Renal pelvis (tissue), 4 donors: ENCODE measurements around the gene CCDC92B. TPM values are rescaled to one million over a fixed set of nuclear protein-coding genes. Genes with fewer than 3 reads are reported as not detected.
A peak's percentile ranks its signal among the peaks of the same experiment; 100 is the strongest.
"Not testable (repeated sequence)": the region's sequence is repeated elsewhere in the genome, so short reads cannot be mapped to it uniquely, and the experiment has no call there.

Source experiments
- DNase-seq: peaks from one replicate; pipeline ENCODE4 v3.0.0-alpha.2; 2013
- polyA plus RNA-seq, 3 donors: library from polyadenylated mRNA; unstranded; fragments of 120-200 nt; gene quantifications; one replicate each; pipeline ENCODE4 v1.2.1, GENCODE V29; 2013; ENCODE audit not compliant: insufficient read length in 3 of 3

Gene CCDC92B
- polyA plus RNA-seq, 3 donors, result 0.14 to 0.43 (median 0.27) TPM

DNA sequence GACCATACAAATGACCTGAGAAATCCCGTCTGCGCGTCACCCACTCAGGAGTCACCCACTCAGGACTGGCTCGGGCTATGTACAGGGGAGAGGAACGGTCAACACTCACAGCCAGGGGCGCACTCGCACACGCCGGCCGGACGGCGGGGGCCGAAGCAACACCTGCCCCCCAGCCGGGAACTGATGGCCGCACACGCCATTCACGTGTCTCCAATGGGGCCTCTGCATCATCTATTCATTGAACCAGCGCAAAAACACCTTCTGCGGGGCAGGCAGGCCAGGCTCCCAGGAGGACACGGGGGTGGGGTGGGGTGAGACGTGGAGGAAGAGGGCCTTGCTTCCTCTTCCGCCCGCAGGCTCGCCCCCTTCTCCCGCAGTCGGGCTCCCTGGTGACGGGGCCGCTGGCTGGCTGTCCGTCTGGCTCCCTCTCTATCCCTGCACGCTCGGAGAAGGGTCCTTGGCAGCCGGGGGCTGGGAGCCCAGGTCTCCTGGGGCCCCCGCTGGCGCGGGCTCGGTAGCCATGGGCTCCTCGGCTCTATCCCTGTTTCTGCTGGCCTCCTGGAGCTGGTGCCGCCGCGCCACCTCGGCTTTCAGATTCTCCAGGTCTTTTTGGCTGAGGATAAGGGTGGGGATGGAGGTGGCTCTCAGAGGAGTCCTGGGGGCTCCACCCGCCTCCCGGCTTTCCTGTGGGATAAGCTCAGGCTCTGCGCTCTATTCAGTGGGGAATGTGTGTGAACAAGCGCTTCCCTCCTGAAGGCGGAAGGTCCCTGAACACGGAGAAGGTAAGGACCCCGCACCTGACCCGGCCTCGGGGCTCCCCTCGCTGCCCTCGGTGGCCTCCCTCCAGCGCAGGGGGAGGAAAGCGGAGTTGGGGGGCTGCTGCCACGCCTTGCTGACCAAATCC lies 59.0 kb downstream of the CCDC92B start:
- DNase-seq, result no peak

DNA sequence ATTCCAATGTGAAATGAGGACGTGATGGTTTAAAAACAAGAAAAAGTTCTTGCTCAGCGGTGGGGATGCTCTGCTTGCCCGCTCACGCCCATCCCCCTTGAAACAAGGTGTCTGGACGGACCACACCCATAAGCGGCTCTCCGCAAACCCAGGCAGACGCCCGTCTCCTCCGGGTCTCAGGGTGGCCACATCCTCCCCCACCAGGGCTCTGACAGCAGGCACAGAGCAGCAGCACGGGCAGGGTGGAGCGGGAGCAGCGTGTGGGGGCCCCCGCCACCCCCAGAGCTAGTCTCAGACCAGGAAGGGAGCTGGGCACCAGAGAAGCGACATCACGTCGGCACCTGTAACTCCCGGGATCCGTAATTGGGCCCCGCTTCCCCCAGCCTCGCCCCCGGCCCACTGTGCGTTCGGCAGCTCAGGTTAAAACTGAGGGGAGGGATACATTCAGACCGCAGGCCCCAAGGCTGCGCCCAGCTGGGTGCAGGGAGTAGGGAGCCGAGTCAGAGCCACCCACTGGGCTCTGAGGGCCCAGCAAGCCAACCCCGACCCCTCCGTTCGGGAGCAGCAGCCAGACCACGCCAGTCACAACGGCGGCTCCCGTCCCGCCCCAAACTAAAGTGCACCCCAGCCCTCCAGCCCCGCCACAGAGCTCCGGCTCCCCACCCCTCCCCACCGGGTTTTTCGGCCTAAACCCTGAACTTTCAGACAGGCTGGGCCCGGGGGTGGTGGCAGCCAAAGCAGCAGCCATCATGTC lies 59.9 kb downstream of the CCDC92B start:
- no peak for DNase-seq

DNA sequence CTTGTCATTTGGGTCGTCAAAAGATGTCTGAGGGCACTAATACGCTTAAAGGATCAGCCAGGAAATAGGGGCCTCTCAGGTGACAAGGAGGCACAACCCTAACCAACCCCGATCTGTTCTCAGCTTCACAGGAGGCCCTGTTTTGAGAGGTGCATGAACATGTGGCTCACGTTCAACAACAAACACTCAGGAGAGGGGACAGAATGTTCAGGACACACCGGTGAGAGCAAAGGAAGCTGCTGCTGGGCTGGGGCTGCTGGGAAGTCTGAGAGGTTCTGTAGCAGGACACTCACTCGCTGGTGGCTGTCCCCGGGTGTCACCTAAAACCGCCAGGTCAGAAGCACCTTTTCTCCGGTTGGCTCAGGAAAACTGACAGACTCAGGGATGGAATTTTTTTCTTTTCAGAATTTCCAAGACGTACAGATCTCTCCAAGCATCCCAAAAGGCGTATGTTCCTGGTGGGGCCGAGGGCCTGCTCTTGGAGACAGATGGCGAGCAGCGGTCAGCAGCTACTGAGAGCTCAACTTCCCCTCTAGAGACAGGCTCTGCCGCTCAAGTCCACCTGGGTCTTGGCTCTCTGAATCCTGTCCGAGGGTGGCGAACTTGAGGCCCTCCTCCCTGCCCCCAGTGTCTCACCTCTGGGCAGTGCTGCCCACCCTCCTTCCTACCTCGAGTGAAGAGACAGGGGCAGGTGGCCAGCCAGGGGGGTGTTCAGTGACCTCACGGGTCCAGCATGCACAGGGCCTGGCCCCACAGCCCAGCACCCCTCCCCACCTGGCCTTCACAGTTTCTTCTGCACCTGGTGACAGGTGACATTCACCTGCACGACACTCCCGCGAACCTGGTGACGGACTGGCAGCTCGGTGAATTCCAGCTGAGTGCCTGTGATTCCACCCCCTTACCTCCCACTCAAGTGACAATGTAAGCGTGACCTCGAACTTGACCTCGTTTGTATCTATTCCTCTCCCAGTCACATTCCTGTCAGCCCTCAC lies 60.8 kb downstream of the CCDC92B start:
- peak; percentile 40 for DNase-seq

DNA sequence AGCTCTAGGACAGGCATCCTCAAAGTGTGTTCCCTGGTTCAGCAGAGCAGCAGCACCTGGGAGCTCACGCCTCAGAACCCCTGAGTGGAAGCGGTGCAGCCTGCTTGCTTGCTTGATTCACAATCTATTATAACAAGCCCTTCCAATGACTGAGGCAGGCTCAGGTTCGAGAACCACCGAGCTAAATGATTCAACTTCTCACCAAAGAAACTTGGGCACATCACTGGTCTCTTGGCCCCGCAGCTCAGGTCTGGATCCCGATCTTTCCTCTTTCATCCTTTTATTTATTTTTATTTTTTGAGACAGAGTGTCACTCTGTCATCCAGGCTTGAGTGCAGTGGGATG lies 62.4 kb downstream of the CCDC92B start:
- no peak for DNase-seq

DNA sequence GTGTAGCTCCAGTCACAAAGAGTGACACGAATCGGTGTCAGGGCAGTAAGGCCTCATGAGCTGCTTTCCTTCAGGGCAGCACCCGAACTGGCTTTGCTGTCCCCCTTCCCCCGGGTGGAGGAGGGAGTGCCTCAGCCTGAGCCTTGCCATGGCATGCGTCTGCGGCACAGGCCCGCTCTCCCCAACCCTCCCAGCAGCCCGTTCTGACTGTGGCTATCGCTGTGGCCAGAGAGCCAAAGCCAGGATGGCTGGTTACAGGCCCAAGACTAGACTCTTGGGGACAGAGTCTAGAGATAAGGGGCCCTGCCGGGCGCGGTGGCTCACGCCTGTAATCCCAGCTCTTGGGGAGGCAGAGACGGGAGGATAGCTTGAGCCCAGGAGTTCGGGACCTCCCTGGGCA lies 63.8 kb downstream of the CCDC92B start:
- no peak for DNase-seq

DNA sequence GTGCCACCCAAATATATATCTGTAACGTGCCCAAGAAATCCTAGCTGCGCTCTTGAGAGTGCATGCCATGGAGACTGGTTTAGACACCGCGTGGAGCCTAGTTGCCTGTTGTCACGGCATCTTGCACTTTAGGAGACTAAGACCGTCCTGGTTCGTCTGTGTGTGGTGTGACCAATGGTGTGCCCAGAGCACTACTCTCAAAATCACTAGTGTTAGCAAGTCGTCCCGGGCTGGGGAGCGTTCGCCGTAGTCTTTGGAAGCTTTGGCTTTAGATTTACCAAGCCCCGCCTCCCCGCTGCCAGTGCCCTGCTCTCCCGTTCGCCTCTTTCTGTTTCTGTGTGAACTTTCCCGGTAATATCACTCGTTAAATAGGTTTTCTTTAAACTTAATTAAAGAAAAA lies 64.9 kb downstream of the CCDC92B start:
- no peak for DNase-seq

DNA sequence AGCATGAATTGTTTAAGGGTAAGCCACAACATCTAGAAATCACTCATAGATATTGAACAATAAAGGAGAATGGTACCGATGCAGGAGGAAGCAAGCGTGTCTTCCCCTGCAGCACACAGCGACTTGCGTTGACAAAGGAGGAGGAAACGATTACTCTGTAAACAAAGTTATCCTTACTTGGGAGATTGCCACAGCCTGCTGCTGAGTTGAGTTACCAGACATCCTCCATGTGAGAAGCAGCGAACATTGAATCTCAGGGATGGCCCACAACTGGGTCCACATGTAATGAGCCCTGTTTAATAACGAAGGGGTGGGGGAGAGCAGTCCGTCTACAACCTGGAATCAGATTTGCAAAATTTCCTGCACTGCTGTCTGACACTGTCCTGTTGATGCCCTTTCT lies 65.5 kb downstream of the CCDC92B start:
- no peak for DNase-seq

DNA sequence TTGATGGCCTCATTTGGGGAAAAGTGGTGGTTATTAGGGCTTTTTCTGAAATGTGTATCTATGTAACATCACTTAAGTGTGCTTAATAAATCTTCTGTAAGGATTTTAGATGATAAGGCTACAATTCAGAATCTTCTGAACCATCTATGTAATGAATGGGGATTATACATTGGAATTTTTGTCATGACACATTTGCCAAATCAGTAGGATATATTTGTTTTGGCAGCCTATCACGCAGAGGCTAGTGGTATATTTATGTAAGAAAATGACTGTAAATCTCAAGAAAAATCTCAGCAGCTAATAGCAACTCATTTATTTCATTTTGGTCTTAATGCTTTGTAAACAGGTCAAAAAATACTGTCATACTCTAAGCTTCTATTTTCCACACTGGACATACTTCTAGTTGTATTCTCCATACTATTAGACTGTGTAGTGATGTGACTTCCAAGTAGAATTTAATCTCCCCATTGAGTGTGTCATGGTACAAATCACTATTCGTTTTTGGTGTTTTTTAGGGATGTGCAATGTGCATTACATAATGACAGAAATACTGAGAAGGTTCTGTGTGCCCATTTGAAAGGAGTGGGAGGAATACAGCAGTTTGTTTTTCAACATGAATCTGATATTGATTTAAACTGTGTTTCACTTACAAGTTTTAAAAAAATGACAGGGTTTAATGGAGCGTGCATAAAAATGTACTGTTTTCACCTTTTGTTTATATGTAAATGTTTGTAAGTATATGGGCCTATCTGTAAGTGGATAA lies 67.1 kb downstream of the CCDC92B start:
- DNase-seq, result no peak

DNA sequence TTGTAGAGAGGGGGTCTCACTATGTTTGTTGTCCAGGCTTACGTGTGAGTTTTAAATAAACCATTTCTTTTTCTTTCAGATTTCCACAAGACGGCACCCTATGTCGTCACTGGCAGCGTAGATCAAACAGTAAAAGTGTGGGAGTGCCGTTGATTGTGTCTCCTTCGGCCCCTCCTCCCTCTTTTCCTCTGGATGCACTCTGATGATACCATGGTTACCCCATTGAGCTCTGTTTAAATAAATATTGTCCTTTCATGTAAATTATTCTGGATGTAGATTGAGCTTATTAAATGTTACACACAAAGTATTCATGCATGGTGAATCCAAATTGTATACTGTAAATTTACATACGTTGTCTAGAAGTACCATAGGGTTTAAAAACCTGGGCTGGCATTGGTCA lies 67.8 kb downstream of the CCDC92B start:
- no peak for DNase-seq

DNA sequence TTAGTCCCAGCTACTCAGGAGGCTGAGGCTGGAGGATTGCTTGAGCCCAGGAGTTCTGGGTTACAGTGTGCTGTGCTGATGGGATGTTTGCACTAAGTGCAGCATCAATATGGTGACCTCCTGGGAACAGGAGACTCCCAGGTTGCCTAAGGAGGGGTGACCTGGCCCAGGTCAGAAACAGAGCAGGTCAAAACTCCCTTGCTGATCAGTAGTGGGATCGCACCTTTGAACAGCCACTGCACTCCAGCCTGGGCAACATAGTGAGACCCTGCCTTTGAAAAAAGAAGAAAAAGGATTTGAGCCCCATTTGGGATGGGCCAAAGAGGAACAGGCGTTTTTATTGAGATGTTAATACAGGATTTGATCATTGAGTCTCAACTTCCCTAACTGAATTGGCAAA lies 68.5 kb downstream of the CCDC92B start:
- DNase-seq, result no peak

DNA sequence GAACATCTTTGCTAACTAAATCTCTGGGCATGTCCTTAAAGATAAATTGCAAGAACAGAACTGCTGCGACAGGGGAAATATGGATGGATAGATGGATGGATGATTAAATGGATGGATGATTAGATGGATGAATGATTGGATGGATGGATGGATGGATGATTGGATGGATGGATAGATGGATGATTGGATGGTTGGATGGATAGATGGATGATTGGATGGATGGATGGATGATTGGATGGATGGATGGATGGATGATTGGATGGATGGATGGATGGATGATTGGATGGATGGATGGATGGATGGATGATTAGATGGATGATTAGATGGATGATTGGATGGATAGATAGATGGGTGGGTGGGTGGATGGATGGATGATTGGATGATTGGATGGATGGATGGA lies 70.2 kb downstream of the CCDC92B start:
- not testable (repeated sequence) for DNase-seq

Other genes starting within 250 kb of the CCDC92B start
- 10 to 100 TPM; 33.1 to 37.8 (median 36.0) TPM for gene METTL16, start 237.8 kb downstream of the CCDC92B start, polyA plus RNA-seq
- 100 to 1,000 TPM; 117 to 163 (median 139) TPM for gene PAFAH1B1, start 156.0 kb downstream of the CCDC92B start, polyA plus RNA-seq
- 10 to 100 TPM; 53.5 to 74.8 (median 63.5) TPM for gene CLUH, start 37.9 kb downstream of the CCDC92B start, polyA plus RNA-seq
- gene RAP1GAP2, start 46.8 kb upstream of the CCDC92B start, polyA plus RNA-seq, result 10 to 100 TPM; 26.3 to 33.3 (median 27.0) TPM